Panc1 (cell line): ENCODE data around the gene MTG1.

Experiments used
- POLR2AphosphoS5 ChIP-seq: IDR thresholded peaks from 2 replicates; pipeline ENCODE4 v1.6.1; 2012; ENCODE audit warnings: mild to moderate bottlenecking, low read depth, low read length, moderate library complexity
- SIN3A ChIP-seq: IDR thresholded peaks from 2 replicates; pipeline ENCODE4 v1.6.1; 2012; ENCODE audit warnings: low read depth, mild to moderate bottlenecking, low read length, moderate library complexity, borderline replicate concordance; ENCODE audit not compliant: insufficient read depth
- TCF7L2 ChIP-seq: IDR thresholded peaks from 2 replicates; pipeline ENCODE4 v1.6.1; 2011; ENCODE audit warnings: mild to moderate bottlenecking, low read depth, low read length, inconsistent platforms
- TF ChIP-seq, protein P1 (sequence below): fragments of 450-650 bp; IDR thresholded peaks from 2 replicates; pipeline ENCODE4 v1.5.1; 2017; ENCODE audit warnings: mild to moderate bottlenecking
- TF ChIP-seq, protein P2 (sequence below), 2 experiments: IDR thresholded peaks; 2 replicates each; pipeline ENCODE4 v1.6.1; 2011 to 2012; ENCODE audit warnings: low read depth in 2 of 2, control low read depth in 1 of 2, low read length in 1 of 2, mild to moderate bottlenecking in 1 of 2, moderate library complexity in 1 of 2; ENCODE audit not compliant: insufficient read depth in 1 of 2

DNA sequence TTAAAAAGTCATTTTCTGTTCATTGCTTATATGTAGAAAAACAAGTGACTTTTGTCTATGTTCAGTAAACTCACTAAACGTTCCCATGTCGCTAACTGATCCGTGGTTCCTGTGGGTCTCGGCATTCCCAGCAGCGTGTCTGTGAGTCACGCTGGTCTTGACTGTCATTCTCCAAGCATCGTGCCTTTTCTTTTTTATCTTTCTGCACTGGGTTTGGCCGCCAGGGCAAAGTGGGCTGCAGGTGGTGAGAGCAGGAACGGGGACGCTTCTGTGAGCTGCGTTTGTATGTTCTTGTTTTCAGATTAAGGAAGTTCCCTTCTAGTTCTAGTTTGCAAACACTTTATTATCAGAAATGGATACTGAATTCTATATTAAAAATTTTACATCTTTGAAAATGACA lies 53.0 kb downstream of the MTG1 start:
- TF ChIP-seq, protein P1, sequence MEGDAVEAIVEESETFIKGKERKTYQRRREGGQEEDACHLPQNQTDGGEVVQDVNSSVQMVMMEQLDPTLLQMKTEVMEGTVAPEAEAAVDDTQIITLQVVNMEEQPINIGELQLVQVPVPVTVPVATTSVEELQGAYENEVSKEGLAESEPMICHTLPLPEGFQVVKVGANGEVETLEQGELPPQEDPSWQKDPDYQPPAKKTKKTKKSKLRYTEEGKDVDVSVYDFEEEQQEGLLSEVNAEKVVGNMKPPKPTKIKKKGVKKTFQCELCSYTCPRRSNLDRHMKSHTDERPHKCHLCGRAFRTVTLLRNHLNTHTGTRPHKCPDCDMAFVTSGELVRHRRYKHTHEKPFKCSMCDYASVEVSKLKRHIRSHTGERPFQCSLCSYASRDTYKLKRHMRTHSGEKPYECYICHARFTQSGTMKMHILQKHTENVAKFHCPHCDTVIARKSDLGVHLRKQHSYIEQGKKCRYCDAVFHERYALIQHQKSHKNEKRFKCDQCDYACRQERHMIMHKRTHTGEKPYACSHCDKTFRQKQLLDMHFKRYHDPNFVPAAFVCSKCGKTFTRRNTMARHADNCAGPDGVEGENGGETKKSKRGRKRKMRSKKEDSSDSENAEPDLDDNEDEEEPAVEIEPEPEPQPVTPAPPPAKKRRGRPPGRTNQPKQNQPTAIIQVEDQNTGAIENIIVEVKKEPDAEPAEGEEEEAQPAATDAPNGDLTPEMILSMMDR, result no peak
- TF ChIP-seq POLR2AphosphoS5 (no peak), SIN3A (no peak), TCF7L2 (no peak)
- TF ChIP-seq, protein P2, sequence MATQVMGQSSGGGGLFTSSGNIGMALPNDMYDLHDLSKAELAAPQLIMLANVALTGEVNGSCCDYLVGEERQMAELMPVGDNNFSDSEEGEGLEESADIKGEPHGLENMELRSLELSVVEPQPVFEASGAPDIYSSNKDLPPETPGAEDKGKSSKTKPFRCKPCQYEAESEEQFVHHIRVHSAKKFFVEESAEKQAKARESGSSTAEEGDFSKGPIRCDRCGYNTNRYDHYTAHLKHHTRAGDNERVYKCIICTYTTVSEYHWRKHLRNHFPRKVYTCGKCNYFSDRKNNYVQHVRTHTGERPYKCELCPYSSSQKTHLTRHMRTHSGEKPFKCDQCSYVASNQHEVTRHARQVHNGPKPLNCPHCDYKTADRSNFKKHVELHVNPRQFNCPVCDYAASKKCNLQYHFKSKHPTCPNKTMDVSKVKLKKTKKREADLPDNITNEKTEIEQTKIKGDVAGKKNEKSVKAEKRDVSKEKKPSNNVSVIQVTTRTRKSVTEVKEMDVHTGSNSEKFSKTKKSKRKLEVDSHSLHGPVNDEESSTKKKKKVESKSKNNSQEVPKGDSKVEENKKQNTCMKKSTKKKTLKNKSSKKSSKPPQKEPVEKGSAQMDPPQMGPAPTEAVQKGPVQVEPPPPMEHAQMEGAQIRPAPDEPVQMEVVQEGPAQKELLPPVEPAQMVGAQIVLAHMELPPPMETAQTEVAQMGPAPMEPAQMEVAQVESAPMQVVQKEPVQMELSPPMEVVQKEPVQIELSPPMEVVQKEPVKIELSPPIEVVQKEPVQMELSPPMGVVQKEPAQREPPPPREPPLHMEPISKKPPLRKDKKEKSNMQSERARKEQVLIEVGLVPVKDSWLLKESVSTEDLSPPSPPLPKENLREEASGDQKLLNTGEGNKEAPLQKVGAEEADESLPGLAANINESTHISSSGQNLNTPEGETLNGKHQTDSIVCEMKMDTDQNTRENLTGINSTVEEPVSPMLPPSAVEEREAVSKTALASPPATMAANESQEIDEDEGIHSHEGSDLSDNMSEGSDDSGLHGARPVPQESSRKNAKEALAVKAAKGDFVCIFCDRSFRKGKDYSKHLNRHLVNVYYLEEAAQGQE (IDR thresholded peaks at IDR 0.05; ENCODE audit: insufficient read depth in 1 of 2, low read depth in 2 of 2, low read length in 1 of 2), result no peak
